ENCODE measurements around the gene LRRC17. TPM values are rescaled to one million over a fixed set of nuclear protein-coding genes. Genes with fewer than 3 reads are reported as not detected.

LRRC17 gene
- total RNA-seq, 4 donors from 2014 or later, result 0.62 to 2.5 (median 1.6) TPM; not detected in 1

DNA sequence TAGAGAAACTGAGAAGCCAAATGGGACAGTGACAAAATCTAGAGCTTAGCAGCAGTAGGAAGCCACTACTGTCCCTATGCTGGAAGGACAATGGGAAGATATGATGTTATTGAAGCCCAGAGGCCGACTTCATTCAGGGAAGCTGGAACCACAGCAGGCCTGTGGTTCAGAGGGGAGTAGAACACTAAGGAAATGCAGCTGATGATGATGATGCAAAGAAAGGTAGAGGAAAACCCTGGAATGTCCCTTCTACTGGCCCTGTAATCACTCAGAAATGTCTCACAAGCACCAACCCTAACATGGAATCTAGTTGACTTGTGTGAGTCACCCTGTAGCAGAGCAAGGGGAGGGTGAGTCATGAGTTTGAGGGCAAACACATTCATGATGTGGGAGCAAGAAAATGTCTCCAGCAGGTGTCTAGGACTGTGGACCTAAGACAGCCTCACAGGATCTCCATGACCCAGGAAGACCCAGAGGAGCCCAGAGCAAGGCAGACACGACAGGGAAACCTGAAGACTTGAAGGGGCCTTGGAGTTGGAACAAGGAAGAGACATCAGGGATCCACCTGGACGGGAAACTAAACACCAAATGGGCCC is 37.0 kb upstream of the LRRC17 start:
- Histone ChIP-seq H3K27me3 (no peaks in the 10 kb centered on the region), H3K27ac (no peak overlapping the region), H3K4me1 (no peaks in the 10 kb centered on the region), H3K36me3 (no peaks in the 10 kb centered on the region), H3K9me3 (no peaks in the 10 kb centered on the region), H3K4me3 (no peak overlapping the region)
- intact Hi-C loops (cut with DNase I; ENCODE audit: low total_unique reads), result no loop called here
- no peak for TF ChIP-seq POLR2A (IDR thresholded peaks at IDR 0.05)
- TF ChIP-seq, protein P1, sequence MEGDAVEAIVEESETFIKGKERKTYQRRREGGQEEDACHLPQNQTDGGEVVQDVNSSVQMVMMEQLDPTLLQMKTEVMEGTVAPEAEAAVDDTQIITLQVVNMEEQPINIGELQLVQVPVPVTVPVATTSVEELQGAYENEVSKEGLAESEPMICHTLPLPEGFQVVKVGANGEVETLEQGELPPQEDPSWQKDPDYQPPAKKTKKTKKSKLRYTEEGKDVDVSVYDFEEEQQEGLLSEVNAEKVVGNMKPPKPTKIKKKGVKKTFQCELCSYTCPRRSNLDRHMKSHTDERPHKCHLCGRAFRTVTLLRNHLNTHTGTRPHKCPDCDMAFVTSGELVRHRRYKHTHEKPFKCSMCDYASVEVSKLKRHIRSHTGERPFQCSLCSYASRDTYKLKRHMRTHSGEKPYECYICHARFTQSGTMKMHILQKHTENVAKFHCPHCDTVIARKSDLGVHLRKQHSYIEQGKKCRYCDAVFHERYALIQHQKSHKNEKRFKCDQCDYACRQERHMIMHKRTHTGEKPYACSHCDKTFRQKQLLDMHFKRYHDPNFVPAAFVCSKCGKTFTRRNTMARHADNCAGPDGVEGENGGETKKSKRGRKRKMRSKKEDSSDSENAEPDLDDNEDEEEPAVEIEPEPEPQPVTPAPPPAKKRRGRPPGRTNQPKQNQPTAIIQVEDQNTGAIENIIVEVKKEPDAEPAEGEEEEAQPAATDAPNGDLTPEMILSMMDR (IDR thresholded peaks at IDR 0.05 in 4 of 5, conservative IDR thresholded peaks at IDR 0.05 in 1 of 5), result no peak
- DNase-seq (no peak), ATAC-seq (peak in 1 of 2 donors; percentile 49)
- in situ Hi-C loops (cut with MboI; ENCODE audit: low sequenced_read_pairs in 4 of 4), result no loop called here

DNA sequence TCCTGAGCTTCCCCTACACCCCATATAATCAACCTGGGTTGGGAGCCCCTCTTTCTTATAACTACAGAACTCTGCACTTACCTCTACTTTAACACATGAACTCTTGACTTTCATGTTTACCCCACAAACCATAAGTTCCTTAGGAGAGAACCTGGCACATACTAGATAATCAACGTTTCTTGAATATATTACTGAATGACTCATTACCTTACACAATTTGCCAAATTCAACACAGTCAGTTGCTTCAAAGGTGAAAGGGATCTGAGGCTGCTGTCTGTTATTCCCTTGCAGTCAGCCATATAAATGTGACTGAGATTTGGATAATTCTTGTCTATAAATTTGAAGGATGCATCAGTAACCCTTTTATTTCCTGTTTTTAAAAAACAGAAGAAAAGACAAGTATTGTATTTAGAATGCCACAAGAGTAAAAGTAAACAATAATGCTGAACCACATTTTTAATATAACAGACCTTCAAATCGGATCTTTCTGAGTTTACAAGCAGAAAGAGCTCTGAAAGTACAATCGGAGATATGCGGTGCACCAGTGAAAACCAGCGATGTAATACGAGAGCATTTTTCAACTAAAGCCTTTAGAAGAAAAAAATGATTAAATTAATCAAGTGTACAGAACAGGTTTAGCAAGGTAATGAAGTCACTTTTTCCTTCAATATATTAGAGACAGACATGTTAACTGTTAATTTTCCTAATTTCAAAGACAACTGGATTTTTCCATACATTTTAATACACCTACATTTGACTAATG is 29.5 kb upstream of the LRRC17 start:
- Histone ChIP-seq H3K27me3 (no peaks in the 10 kb centered on the region), H3K4me3 (no peak overlapping the region), H3K4me1 (no peaks in the 10 kb centered on the region), H3K36me3 (no peaks in the 10 kb centered on the region), H3K9me3 (no peaks in the 10 kb centered on the region), H3K27ac (no peak overlapping the region)
- DNase-seq (no peak), ATAC-seq (no peak)
- TF ChIP-seq, protein P1 (IDR thresholded peaks at IDR 0.05 in 4 of 5, conservative IDR thresholded peaks at IDR 0.05 in 1 of 5), result no peak
- TF ChIP-seq POLR2A (IDR thresholded peaks at IDR 0.05), result no peak
- in situ Hi-C loops (cut with MboI; ENCODE audit: low sequenced_read_pairs in 4 of 4), result no loop called here
- intact Hi-C loops (cut with DNase I; ENCODE audit: low total_unique reads), result no loop called here

DNA sequence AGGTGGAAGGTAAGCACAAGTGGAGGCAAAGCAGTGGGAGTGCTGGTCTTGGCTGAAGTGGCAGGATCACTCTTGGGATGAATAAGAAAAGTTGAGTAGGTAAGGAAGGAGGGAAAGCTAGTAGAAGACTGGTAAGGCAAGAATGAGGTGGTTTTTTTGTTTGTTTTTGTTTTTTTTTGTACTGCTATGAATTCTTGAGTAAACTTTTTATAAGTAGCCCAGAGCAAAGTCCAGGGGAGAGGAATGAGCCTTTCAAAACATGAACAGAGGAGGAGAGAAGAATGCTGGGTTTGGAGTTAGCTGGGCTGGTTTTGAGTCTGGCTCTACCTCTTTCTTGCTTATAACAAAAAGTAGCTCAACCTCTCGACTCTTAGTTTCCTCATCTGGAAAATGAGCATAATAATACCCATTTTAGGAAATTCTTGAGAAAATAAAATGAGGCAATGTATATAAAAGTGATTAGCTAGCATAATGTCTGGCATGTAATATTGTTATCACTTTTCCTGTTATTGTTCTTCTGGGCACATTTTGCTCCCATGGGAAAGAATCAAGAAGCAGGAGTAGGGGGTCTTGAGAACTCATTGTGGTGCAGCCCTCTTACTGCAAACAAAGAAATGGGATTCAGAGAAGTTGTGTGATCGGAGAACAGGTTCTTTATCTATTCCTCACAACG is 24.1 kb upstream of the LRRC17 start:
- TF ChIP-seq, protein P1 (IDR thresholded peaks at IDR 0.05 in 4 of 5, conservative IDR thresholded peaks at IDR 0.05 in 1 of 5), result no peak
- TF ChIP-seq POLR2A (IDR thresholded peaks at IDR 0.05), result no peak
- Histone ChIP-seq H3K4me1 (peaks cover 4 to 22% of the 10 kb centered on the region in 2 donors), H3K36me3 (no peaks in the 10 kb centered on the region), H3K9me3 (no peaks in the 10 kb centered on the region), H3K4me3 (no peak overlapping the region), H3K27me3 (no peaks in the 10 kb centered on the region), H3K27ac (no peak overlapping the region)
- intact Hi-C loops (cut with DNase I; ENCODE audit: low total_unique reads) (no loop called here), in situ Hi-C loops (cut with MboI; ENCODE audit: low sequenced_read_pairs in 4 of 4) (no loop called here)
- ATAC-seq (no peak), DNase-seq (no peak)

DNA sequence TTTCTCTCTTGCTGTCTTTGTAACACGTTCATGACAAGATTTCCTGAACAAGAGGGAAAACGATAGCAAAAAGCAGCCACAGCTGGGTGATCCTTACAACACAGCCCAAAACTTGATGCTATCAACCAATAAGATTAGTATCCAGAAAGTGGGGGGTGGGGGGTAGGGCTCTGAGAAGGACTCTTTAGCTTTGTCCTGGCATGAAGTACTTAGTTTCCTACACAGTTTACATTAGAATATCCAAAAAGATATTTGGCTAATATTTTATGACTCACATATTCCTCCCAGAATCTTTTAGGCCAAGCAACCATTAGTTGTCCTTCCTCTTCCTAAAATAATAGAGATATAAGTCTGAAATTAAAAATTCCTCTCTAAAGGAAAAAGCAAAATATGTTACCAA is 22.9 kb upstream of the LRRC17 start:
- intact Hi-C loops (cut with DNase I; ENCODE audit: low total_unique reads), result loop anchor here (5.0 kb wide), 1 partner anchor 58 kb away; no protein-coding TSS in a partner anchor

More for the DNA sequence above, 22.9 kb upstream of the LRRC17 start:
- ATAC-seq (no peak), DNase-seq (no peak)
- Histone ChIP-seq H3K4me1 (peaks cover 4 to 22% of the 10 kb centered on the region in 2 donors), H3K36me3 (no peaks in the 10 kb centered on the region), H3K27ac (no peak overlapping the region), H3K27me3 (no peaks in the 10 kb centered on the region), H3K9me3 (no peaks in the 10 kb centered on the region), H3K4me3 (no peak overlapping the region)
- in situ Hi-C loops (cut with MboI; ENCODE audit: low sequenced_read_pairs in 4 of 4), result no loop called here
- TF ChIP-seq POLR2A (IDR thresholded peaks at IDR 0.05), result no peak
- TF ChIP-seq, protein P1 (IDR thresholded peaks at IDR 0.05 in 4 of 5, conservative IDR thresholded peaks at IDR 0.05 in 1 of 5), result no peak
